OCI-M2 (cell line): ENCODE results near the gene MFAP3.
A peak's percentile ranks its signal among the peaks of the same experiment; 100 is the strongest.
"Not testable (repeated sequence)": the region's sequence is repeated elsewhere in the genome, so short reads cannot be mapped to it uniquely, and the experiment has no call there.

Experiments used
- DNase-seq: peaks from one replicate; lab custom pipeline; 2025; ENCODE audit not compliant: unreplicated experiment; lab: John Stamatoyannopoulos, UW

MFAP3 gene

DNA sequence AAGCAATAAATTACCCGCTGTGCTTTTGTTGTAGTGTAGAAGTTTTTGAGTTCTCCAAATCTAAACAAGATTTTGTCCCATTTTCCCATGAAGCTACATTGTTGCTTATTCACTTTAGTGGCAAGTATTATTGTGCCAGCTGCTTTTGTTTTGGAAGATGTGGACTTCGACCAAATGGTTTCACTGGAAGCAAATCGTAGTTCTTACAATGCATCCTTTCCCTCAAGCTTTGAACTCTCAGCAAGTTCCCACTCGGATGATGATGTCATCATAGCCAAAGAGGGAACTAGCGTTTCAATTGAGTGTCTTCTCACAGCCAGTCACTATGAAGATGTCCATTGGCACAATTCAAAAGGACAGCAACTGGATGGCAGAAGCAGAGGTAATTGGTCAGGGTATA lies 10.9 kb downstream of the MFAP3 start:
- no peak for DNase-seq

- no peak for DNase-seq
These were observed 14.7 kb downstream of the MFAP3 start for GRCh38 chr5:154053468-154053867.

- DNase-seq = no peak
These were observed 16.4 kb downstream of the MFAP3 start for GRCh38 chr5:154055201-154055600.

GRCh38 chr5:154058055-154059038 lies 19.6 kb downstream of the MFAP3 start:
- no peak for DNase-seq

DNA sequence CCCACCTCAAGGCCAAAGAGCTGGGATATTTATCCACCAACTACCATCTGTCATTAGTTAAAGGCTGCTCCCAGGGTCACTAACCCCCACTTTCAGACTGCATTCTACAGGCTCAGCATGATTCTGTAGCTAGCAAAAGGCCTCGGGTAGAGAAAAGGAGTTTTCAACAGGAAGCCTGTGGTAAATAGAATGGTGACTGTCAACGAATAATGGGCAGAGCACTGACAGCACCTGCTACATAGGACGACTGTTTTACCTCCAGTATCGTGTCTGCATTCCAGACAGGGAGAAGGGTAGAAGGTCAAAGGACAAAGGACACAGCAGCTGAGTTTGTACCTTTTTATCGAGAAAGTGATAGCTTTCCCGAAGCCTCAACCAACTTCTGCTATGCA lies 20.3 kb downstream of the MFAP3 start:
- no peak for DNase-seq

GRCh38 chr5:154059583-154059982 lies 20.8 kb downstream of the MFAP3 start:
- DNase-seq = no peak

DNA sequence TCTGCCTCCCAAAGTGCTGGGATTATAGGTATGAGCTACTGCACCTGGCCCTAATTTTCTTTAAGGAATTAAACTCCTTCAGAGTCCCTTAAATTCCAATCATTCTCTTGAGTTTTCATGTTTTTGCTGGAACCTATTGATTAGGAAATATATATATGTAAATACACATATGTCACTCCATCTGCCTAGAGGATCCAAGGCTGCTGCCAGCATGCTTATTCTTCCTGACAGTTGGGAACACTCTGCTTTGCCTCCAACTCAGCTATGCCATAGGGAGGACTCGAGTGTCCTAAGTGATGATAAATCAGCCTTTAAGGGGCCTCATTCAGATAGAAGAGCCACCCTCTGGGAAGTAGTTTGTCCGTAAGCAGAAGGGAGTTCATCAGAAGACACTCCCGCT lies 21.8 kb downstream of the MFAP3 start:
- DNase-seq = no peak

DNA sequence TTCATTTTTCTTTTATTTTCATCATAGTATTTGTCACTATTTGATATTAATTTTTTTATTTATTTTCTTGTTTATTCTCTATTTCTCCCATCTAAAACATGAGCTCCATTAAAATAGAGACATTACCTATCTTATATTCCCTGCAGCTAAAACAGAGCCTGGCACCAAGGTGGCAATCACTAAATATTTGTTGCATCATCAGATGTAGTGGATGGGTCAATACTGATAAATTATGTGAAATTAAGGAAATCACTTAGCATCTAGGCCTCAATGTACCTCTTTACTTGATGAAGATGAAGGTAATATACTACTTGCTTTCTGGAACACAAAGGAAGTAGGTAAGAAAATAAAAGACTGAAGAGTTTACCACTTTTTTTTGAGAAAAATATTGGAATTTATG lies 24.6 kb downstream of the MFAP3 start:
- no peak for DNase-seq

DNA sequence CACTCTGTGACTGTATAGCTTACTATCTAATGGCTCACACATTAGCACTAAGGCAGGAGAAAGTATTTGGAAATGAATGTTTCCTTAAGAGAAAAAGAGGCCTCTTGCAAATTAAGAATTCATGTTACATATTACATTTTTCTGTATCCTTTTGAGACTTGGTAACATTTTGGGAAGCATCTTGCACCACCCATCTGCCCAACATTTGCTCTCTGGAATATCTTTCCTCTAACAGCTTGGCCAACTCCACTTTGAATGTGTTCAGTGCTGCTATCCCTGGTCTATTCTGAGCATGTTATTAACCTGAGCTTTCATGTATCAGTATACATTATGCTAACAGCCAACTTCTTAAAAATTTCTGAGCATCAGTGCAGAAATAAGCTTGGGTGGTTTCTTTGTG lies 27.2 kb downstream of the MFAP3 start:
- DNase-seq = no peak

GRCh38 chr5:154069854-154070253 lies 31.1 kb downstream of the MFAP3 start:
- DNase-seq = not testable (repeated sequence)

DNA sequence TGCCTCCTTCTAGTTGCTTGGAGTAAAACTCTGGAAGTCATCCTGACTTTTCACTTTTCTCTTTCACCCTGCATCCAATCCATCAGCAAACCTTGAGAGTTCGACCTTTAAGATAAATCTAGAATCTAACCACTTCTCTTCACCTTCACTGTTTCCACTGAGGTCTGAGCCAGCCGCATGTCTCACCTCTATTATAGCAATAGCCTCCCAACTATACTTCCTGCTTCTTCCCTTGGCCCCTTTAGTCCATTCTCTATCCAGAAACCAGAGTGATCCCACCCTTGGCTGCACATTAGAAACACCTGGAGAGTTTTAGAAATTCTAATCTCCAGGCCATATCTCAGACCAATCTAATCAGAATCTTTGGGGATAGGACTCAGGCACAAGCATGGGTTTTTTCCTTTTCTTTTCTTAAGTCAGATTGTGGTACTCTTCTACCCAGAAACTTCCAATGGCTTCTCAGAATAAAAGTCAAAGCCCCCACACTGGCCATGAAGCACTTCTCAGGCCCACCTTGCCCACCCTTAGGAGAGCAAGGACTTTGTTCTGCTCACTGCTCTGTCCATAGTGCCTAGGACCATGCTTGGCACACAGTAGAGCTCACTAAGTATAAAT lies 33.1 kb downstream of the MFAP3 start:
- no peak for DNase-seq

DNA sequence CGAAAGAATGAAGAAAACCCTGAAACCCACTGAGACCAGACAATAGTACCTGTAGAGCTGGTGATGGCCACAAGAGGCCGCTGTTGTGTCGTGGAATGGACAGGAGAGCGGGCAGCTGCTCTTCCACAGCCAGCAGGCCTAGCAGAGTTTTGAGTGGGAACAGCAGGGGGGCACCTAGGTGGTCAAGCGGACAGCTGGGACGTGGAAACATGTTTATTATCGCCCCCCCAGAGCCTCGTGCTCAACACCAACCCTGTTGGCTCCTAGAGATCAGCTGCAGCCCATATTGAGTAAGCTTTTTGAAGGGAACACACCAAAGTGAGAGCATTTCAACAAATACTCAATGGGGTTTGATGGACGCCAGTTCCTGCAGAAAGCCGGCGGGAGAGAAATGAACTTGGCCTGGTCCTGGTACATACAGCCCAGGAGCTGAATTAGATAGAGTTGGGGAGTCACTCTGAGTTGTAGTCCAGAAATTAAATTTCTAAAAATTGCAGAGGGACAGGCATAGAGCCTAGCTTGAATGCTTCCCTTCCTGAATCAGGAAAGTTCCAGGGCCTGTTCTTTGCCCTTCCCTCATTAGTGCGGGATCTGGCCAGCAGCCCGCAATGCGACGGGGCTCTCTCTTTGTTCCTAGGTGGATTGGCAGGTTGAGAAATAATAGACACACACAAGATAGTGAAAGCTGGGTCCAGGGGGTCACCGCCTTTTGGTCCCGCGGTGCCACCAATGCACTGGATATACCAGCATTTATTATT lies 33.8 kb downstream of the MFAP3 start:
- peak; percentile 22 for DNase-seq

GRCh38 chr5:154076240-154076922 lies 37.6 kb downstream of the MFAP3 start:
- DNase-seq = no peak

GRCh38 chr5:154077696-154078095 lies 38.9 kb downstream of the MFAP3 start:
- DNase-seq = no peak

GRCh38 chr5:154078272-154078671 lies 39.5 kb downstream of the MFAP3 start:
- DNase-seq = no peak

- DNase-seq = no peak
These were observed 42.5 kb downstream of the MFAP3 start for GRCh38 chr5:154081246-154081645.

GRCh38 chr5:154084062-154084639 lies 45.4 kb downstream of the MFAP3 start:
- no peak for DNase-seq

DNA sequence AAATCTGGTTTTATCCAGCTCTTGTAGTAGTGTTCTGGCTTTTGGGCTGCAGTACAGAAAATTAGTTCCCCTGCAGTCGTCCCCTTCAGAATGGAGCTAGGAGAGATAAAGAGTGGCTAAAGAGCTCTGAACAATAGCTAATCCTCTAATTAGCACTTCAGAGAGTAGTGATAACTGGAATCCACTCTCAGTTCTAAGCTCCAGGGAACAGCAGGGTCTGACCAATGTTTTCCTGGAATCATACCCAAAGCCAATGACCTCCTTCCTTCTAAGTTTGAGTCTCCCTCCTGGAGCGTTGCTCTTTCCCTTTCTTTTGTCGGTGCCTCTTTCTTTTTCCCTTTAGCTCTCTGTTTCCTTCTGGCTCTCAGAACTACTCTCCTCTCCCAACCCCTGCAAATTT lies 47.4 kb downstream of the MFAP3 start:
- DNase-seq = no peak

- DNase-seq = no peak
These were observed 47.9 kb downstream of the MFAP3 start for GRCh38 chr5:154086641-154087040.

GRCh38 chr5:154087260-154087659 lies 48.5 kb downstream of the MFAP3 start:
- DNase-seq = no peak

DNA sequence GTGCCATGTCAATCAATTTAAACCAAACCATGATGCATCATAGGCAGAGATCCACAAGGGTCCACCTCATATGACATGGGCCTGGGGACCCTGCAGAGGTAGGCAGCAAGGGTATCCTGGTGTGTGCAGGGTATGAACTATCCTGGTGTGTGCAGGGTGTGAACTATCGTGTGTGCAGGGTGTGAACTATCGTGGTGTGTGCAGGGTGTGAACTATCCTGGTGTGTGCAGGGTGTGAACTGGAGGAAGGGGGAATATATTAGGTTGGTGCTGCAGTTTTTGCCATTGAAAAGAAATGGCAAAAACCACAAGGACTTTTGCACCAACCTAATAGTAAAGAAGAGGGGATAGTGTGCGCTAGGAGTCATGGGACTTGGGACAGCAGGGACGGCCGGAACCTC lies 50.0 kb downstream of the MFAP3 start:
- DNase-seq = no peak
